TTC549 (cell line): ENCODE data around the gene EEF2KMT.
"Not testable (repeated sequence)": the region's sequence is repeated elsewhere in the genome, so short reads cannot be mapped to it uniquely, and the experiment has no call there.

ENCODE experiments used
- FAIRE-seq: peaks from 2 replicates; lab custom pipeline; 2012; peaks lifted over from hg19 to GRCh38; lab: Jason Lieb, UNC

The EEF2KMT gene

DNA sequence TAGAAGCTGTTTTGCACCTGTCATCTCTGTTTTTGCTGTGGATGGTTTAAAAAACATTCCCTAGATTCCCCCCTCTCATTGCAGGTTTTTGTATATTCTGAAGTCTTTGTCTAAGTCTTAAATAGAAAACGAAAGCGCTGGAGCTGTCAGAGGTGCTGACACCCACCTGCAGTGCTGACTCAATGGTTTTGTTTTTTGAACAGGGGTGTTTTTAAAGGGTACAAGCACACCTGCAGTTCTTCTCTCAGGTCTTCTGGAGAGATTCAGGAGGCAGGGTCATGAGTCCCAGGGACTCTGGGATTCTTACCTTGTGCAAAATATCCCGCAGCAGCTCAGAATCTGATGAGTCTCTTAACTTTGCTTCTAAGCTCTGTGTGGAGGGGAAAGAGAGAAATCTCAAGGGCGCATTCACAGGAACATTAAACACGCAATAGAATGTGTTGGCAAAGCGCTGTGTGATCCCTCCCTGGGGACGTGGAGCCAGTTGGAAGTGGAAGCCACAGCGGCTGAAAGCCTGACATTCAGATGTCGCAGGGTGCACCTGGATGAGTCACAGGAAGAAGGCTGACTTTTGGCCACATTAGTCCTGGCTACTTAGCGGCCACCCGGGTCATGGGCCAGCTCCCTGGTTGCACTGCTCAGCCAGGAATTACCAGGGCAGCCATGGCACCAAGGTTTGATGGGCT lies 2.3 kb downstream of the EEF2KMT start:
- FAIRE-seq, result not testable (repeated sequence)

DNA sequence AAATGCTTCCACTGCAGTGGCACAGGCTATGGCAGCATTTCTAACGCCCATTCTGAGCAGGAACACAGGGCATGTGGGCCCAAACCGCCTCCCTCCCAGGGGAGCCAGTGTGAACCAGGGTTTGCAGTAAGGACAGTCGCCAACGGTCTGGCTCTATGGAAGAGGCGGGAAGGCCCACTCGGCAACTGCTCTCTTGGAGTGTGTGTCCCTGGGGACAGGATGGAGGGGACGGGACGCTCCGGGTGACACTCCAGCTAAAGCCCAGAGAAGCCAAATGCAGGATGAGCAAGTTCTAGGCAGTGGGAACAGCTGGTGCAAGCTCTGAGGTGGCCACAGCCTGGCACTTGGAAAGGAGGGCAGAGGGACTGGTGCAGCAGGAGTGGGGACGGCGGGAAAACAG lies 3.8 kb downstream of the EEF2KMT start:
- not testable (repeated sequence) for FAIRE-seq

DNA sequence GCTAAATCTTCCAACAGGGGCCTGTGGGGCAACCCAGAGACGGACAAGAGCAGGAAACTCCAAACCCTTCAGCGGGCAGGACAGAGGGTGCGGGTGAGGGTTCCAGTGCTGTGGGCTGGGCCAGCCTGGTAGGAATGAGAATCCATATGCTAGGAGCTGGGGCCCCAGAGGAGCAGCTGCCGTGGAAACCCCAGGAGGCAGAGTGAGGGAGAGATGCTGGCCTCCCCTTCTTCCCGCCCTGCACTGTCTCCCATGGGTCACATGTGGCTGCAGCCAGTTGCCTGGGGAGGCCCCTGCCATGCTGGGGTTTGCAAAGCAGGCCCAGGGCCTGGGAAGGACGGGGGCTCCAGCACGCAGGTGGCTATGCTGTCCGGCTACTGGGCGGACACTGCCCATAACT lies 4.5 kb downstream of the EEF2KMT start:
- not testable (repeated sequence) for FAIRE-seq

DNA sequence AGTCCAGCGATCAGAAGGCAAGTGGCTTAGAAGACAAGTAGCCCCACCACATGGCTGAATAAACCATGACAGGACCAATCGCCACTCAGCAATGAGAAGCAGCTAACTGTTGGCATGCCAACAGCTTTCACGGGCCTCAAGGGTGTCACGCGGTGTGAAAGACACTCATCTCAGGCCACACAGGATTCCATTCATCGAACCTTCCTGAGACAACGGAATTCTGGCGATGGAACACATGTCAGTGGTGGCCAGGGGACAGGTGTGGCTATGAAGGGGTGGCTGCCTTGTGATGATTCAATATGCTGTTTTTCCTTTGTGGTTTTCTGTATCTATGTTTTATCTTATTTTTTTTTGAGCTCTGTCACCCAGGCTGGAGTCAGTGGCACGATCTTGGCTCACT lies 7.0 kb downstream of the EEF2KMT start:
- FAIRE-seq, result not testable (repeated sequence)

DNA sequence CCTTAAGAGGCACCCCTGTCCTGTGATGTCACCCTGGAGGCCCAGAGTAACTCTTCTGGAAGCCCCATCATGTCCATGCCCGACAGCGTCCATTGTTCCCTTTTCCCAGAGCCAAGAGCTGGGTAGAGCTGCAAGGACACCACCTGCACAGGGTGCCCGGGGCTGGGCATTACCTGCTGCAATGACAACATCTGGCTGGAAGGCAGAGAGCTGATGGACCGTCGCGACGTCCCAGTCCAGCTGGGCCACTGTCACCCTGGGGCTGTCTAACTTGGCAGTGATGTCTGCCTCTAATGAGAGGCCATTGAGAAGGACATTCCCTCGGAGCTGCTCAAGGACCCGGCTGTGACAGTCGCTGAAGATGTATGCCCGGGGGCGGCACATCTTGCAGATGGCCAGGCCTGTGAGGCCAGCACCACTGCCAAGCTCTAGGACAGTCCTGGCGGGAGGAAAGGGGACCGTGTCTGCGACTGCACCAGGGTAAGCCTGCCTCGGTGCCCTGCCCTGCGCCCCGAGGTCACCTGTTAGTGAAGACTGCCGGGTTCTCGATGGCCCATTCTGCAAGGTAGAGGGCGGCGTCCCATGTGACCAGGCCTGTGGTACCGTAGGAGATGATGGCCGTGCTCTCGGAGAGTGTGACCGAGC lies 7.6 kb downstream of the EEF2KMT start:
- not testable (repeated sequence) for FAIRE-seq

DNA sequence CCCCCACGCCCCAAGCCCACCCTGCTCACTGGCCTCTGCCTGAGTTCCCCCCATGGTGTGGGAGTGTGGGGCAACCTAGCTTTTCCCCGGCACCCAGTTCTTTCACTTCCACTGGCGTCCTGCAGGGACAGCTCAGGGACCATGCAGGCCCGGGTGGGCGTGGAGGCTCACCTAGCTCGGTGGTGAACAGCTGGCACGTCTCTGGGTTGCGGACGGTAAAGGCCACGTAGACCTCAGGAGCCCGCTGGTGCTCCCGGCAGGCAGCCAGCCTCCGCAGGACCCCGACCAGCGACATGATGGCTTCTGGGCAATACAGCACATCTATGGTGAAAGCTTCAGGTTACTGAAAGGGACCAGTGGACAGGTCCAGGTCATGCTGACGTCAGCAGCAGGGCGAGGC lies 8.7 kb downstream of the EEF2KMT start:
- not testable (repeated sequence) for FAIRE-seq

DNA sequence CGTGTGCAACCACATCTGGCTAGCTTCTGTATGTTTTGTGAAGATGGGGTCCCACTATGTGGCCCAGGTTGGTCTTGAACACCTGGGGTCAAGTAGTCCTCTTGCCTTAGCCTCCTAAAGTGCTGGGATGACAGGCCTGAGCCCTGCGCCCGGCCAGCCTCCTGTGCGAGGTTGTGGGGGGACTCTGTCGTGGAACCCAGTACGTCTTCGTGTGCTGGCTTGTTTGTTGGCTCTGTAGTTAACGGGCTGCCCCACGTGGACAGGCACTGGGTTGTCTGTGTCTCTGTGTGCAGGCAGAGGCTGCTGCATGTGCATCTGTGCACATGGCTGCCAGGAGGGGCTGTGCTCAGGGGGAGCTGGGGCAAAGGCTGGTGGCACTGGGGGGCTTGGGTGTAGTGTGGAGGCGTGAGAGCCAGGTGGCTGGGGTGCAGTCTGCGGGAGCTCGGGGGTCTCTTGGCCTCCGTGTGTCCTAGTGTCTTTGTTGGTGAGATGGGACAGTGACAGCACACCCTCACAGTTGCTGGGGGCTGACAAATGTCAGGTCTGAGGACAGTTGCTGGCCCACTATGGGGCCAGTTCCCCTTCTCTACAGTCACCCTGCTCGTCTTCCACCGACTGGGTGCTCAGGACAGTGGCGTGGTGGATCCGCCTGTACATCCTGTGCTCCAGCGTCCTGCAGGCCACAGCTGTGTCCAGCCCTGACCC lies 9.4 kb downstream of the EEF2KMT start:
- FAIRE-seq, result not testable (repeated sequence)

DNA sequence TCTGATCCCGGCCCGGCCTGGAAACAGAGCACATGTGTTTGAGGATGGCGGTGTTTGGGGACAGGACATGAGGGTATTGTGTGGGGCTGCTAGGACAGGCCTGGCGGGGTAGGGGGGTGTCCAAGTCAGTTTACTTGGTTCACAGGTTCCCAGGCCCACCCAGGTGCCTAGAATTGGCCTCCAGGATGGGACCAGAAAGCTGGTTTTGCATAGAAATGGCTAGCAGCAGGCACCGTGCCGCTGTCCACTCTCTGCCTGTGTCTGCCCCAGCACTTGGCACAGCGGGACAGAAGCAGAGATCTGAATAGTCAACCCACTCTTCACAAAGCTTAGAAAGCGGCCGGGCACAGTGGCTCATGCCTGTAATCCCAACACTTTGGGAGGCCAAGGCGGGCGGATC lies 11.9 kb downstream of the EEF2KMT start:
- not testable (repeated sequence) for FAIRE-seq

DNA sequence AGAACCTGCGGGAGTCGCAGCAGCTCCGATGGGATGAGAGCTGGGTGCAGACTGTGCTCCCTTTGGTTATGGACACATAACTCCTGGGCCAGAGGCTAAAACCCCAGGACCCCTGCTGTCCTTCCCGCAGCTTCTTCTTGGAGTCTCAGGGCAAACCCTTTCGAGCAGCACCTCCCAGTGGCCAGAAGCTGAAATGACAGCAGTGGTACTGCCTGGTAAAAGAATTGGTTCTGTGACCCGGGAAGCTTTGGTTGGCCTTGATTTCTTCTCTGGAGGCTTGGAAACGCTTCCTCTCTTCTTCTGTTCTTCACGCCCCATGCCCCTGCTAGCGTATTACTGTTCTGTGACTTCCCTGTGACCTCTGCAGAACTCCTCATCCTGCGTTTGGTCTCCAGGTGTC lies 12.8 kb downstream of the EEF2KMT start:
- FAIRE-seq, result not testable (repeated sequence)

DNA sequence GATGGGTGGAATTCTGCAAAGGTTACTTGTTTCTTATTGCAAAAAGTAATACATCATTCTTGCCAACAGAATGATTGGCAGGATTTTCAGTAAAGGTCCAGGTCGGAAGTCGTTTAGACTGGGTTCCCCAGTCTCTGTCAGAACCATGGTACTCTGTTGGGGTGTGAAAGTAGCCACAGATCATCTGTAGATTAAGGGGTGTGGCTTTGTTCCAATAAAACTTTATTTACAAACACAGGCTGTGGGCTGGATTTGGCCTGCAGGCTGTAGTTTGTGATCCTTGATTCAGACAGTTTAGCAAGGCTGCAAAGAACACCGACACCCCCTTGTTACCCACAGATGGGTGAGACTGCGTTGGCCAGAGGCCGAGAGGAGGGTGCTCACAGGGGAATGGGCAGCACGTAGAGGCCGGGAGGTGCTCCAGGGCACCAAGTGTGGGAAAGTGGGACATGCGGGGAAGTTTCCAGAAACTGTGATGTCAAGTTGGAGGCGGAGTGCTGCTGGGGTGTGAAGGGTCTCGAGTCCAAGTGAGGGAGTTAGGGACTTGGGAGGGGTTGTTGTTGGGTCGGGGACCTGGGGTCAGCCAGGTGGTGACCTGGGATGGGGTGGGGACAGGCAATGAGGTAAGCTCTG lies 13.4 kb downstream of the EEF2KMT start:
- not testable (repeated sequence) for FAIRE-seq

DNA sequence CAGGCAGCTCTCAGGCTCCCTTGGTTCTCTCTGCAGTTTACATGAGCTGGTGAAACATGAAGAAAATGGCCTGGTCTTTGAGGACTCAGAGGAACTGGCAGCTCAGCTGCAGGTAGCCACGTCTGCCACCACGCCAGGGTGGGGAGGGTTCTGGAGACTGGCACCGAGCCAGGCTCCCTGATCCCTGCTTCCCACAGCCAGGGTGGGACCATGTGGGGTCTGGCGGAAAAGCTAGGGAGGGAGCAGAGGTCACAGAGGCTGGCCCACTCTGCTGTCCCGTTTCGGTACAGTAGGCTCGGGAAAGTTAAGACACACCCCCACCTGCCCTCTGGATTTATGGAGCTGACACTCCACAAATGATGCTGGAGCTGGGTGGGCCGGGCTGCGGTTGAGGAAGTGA lies 13.9 kb downstream of the EEF2KMT start:
- FAIRE-seq, result not testable (repeated sequence)

DNA sequence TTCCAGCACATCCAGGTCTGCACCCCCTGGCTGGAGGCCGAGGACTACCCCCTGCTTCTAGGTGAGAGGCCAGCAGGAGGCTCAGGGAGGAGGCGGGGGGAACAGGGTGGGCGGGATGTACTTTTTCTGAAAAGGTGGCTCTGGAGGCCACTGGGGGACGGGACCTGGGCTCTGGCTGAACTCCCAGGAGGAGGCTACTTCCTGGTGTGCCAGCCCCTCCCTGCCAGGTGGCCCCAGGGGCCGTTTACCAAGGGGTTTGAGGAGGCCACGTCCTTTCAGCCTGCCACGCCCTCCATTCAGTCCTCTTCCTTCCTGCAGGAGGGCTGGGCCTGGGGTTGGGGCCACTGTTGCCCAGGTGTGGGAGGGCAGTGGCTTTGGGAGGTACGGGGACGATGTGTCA lies 16.6 kb downstream of the EEF2KMT start:
- FAIRE-seq, result not testable (repeated sequence)

DNA sequence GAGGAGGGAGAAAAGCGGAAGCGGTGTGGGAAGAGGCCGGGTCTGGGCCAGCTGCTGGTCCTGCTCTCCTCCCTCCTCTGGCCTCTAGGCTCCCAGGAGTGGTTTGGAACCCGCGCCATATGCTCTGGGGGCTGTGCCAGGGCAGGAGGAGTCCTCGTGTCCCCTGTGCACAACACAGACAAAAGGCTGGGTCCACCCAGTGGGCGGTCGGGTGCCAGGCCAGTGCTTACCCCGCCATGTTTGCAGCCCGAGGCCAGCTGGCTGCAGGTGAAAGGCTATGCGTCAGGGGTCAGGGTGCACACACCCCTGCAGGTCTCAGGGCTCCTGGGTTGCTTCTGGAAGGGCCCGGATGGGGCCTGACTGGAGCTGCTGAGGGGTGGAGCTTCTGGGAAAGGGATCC lies 17.1 kb downstream of the EEF2KMT start:
- FAIRE-seq, result not testable (repeated sequence)

DNA sequence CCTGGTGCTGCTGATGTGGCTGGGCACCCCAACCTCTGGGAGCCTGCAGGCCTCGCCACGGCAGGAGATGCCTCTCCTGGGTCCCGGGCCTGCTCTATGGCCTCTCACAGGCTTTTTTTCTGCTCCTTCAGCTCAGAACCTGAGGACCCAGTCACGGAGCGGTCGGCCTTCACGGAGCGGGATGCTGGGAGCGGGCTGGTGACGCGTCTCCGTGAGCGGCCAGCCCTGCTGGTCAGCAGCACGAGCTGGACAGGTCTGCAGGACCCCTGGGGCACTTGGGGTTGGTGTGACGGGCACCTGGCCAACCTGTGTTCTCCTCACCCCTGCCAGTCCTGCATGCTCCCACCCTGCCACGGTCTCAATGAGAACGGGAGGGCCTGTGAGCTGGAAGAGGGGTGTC lies 19.0 kb downstream of the EEF2KMT start:
- FAIRE-seq, result no peak

DNA sequence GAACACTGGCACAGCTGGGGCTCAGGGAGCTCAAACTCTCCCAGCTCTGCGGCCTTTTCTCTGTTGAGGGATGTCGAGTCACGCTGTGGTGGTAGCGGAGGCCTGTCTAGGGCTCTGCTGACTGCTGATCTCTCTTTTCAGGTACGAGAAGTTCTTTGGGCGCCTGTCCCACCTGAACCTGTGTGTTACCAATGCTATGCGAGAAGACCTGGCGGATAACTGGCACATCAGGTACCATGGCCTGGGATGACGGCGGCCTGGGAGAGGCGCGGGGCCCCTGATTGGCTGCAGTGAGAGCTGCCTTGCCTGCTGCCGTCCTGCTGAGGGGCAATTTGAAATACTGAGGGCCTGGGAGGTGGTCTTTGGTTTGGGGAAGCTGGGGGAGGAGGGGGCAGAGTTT lies 20.3 kb downstream of the EEF2KMT start:
- no peak for FAIRE-seq

DNA sequence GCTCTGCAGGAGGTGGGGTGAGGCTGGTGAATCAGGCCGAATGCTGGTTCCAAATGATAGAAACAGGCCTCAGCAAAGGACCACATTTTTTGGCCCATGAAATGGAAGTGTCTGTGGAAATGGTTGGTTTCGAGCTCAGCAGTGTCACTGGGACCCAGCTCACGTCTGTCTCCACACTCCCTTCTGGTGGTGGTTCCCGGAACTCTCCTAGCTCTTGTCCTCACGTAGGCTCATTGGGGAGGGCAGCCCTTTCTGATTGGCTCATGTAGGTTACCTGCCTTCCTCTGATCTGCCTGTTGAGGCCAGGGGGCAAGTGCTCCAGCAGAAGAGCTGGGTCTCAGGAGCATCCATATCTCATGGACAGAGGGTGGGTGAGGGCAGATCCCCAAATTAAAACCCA lies 22.0 kb downstream of the EEF2KMT start:
- no peak for FAIRE-seq

DNA sequence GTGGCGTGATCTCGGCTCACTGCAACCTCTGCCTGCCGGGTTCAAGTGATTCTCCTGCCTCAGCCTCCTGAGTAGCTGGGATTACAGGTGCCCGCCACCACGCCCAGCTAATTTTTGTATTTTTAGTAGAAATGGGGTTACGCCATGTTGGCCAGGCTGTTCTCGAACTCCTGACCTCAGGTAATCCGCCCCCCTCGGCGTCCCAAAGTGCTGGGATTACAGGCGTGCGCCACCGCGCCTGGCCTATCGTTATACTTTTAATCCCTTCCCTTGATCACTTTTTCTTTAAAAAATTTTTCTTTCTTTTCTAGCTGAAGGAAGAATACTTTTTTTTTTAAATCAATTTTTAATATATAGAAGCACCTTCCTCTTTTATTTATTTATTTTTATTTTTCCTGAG lies 23.8 kb downstream of the EEF2KMT start:
- FAIRE-seq, result not testable (repeated sequence)

DNA sequence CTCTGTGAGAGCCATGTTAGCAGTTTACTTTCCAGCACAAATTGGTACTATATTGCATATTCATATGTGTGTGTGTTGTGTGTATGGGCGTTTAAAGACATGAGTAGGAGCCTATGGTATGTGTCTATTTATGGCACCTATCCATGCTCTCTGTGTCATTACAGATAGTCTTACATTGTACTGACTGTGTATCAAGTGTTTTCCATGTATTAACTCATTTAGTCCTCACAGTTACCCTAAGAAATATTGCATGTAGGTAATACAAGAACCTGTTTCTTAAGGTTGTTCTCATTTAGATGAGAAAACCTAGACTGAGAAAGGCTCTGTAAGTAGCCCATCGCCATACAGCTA lies 24.3 kb downstream of the EEF2KMT start:
- FAIRE-seq, result no peak

DNA sequence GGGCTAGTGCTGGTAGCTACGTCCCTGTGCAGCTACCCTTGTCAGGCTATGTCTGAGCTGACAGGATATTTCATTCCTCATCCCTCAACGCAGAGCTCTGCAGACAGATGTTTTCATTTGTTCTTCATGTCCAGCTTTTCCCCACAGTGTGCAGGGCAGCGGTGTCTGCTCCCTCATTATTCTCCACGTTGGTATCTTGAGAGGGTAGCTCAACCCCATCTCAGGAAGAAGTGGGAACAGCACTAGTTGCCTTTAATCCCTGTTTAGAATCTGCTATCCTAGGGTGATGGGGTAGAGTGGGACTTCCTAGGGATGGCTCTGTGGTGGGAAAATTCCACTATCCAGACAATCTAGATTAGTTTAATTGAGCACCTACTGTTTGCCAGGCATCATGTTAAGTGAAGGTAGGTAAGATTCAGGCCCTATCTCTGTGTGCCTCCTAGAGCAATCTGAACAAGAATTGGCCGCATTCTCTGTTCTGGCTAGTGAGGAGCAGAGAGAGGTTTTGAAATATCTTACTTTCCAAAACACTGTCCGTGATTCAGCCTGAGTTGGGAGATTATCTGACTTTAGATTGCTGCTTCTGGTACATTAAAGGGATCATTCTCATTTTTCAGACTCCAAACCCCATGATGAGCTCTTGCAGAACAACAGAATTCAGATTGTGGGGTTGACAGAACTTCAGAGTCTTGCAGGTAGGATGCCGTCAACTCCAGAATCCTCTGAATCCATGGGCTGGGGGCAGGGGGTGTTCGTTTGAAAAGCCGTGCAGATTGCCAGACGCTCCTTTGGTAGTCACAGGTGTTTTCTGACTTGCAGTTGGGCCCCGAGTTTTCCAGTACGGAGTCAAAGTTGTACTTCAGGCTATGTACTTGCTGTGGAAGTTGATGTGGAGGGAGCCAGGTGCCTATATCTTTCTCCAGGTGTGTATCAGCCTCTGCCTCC lies 25.0 kb downstream of the EEF2KMT start:
- no peak for FAIRE-seq

DNA sequence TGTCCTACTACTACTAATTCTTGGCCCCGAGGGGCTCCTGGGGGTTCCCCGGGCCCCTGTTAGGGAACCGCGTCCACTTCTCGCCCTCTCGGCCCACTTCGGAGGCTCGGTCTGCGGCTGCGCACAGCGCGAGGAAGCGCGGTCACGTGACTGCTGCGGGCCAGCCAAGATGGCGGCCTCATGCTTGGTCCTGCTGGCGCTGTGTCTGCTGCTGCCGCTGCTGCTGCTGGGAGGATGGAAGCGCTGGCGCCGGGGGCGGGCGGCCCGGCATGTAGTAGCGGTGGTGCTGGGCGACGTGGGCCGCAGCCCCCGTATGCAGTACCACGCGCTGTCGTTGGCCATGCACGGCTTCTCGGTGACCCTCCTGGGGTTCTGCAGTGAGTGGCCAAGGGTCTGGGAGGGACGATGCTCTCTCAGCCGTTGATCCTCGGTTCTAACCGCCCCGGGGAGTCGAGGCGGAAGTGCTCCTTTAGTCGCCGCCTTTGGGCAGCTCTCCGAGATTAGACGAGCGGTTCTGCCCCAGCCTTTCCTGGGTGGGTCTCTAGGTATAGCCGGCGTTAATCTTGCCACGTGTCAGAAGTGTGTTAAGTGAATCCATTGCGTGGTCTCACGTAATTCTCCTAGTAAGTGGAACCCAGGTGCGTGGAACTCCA lies 25.8 kb downstream of the EEF2KMT start, which contains the start of gene ALG1:
ALG1 (plus strand) TSS at position 163 of the 653 bp plus-strand sequence; CDS start at position 170, 7 bp downstream.
- FAIRE-seq, result no peak

DNA sequence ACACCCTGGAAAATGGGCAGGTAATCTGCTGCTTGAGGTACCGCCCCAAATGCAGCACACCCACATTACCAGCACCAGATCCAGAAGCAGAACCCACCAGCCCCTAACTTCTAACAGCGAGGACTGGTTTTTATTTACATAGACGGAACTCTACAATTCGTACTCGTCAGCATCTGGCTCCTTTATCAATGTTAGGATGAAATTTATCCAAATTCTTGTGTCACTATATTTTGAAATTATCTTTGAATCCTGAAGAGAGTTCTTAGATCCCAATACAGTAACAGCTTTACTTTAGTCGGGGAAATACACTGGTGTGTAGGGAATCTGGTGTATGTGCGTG lies 26.3 kb downstream of the EEF2KMT start:
- FAIRE-seq, result no peak
